Ovary (tissue), 3 donors: ENCODE measurements around the gene MAP2K6.

ENCODE experiments used
- EP300 ChIP-seq: sonication (generic); formaldehyde crosslinking; IDR thresholded peaks from one replicate; pipeline ENCODE4 v1.6.1; 2017; ENCODE audit warnings: antibody characterized with exemption
- TF ChIP-seq, protein P1 (sequence below), 3 donors: fragments of 450-650 bp in 2 of 3; fragments of 200-600 bp in 1 of 3; IDR thresholded peaks; one replicate each; pipeline versions ENCODE4 v1.5.1 to v1.8.0; 2016 to 2022; ENCODE audit warnings: antibody characterized with exemption in 3 of 3, mild to moderate bottlenecking in 1 of 3
- donor health status: DM: no; HTN: no; CAD: no.

DNA sequence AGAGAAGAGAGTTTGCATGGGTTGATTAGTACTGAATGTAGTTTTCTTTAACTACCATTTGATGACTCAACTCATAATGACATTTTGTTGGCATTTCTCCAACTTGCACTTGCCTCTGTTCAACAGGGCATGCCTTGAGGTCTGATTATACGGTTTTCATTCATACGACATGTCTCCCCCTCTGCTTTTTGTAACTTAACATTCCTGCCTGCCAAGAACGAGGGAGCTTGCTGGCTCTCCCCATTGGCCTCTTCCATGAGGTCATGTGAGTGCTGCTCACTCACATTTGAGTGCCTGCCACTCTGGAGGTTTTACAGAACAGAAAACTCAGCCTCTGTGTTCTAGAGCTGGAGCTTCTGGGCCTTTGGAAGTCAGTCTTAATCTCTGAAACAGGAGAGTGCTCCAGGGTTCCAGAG is 19.7 kb downstream of the MAP2K6 start:
- TF ChIP-seq, protein P1, sequence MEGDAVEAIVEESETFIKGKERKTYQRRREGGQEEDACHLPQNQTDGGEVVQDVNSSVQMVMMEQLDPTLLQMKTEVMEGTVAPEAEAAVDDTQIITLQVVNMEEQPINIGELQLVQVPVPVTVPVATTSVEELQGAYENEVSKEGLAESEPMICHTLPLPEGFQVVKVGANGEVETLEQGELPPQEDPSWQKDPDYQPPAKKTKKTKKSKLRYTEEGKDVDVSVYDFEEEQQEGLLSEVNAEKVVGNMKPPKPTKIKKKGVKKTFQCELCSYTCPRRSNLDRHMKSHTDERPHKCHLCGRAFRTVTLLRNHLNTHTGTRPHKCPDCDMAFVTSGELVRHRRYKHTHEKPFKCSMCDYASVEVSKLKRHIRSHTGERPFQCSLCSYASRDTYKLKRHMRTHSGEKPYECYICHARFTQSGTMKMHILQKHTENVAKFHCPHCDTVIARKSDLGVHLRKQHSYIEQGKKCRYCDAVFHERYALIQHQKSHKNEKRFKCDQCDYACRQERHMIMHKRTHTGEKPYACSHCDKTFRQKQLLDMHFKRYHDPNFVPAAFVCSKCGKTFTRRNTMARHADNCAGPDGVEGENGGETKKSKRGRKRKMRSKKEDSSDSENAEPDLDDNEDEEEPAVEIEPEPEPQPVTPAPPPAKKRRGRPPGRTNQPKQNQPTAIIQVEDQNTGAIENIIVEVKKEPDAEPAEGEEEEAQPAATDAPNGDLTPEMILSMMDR (IDR thresholded peaks at IDR 0.05), result no peak
- no peak for TF ChIP-seq EP300
